GM18502 (cell line): ENCODE results near the gene FDXR.

Experiments
- ATAC-seq: cut with Tn5 transposase; IDR thresholded peaks from one replicate; pipeline ENCODE4 v1.9.1; 2021; ENCODE audit warnings: mild to moderate bottlenecking; ENCODE audit not compliant: unreplicated experiment, poor library complexity

Gene FDXR

DNA sequence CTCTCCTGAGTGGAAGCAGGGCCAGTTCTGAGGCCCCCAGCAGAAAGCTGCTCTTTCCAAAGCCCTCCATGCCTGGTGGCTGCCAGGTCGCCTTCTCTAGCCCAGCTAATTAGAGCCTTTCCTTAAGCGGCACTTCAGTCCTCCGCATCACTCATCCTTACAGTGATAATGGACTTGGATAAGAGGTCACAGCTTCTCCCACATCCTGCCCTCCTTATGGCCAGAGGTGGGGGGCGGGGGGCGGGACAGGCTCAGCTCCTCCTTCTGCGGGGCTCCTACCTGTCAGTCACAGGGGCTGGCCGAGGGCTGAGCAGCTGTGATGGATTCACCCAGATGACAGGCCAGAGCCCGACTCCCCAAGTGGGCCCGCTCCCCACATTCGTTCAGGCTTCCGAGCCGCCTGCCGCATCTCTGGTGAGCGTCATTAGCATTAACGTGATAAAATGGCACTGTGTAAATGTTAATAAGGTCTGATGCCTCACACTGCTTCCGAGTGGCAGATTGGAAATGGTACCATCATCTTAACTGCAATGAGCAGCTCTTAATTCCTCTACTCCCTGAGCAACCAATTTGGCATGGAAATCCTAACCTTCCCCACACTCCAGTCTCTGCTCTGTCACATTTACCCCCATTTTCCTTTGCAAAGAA is 54.4 kb downstream of the FDXR start:
- no peak for ATAC-seq

DNA sequence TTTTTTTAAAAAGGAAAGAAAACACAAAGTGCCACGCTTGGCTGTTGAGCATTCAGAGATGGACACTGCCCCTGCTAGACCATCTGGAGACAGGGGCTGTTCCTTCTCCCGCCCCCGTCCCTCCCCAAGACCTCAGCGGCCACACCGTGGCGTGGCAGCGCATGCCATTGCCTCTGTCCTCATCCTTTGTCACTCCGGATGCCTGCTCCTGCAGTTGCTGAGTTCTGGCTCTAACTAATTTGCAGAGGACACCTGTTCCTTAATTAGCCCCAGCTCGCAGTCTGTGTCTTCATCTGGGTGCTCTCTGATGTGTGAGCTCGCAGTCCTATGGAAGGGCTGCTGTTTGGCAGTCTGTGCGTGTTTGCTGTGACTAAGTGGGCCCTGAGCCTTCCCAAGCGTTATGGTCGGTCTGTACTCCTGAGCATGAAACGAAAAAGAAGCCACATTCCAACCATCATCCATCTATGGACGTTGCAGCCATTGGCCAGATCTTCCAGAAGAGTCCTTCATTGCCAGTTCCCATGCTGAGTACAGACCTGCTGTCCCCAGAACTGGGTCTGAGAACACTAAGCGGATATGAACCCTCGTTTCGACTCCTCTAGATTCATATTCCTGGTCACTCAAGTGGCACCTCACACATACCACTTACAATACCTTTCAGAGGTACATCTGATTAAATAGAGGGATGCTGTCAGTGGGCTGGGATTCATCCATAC is 55.7 kb downstream of the FDXR start:
- ATAC-seq: no peak

DNA sequence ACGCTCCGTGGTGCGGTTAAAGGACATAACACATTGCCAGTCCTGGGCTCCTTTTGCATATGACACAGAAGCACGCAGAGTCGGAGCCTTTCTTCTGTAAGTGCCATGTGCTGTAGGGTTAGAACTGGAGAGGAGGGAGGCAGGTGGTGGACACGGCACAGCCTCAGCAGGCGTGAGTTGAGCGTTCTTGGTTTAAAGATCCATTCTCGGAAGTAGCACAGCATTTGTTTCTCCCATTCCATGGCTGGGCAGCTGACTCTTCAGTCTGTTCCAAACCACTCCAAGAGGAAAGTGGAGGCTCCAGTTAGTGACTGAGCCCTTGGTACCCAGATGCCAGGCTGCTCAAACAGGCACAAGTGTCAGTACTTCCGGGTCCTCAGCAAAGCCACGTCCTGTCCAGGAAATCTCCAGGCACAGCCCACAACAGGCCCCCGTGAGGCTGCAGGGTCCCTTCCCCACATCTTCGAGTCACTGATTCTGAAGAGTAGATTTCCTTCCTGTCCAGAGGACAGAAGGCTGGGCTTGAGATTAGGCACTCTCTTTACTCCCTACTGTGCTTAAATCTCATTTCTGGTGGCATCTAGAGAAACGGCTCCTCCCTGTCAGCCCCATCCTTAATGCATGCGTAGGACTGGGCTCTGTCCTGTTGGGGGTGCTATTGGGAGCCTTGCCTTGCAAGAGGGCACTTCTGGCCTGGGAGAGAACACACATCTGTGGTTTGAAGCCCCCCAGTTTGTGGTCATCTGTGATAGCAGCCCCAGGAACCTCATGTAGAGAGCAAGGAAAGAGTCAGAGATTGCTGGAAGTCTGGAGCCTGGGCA is 57.0 kb downstream of the FDXR start:
- ATAC-seq: no peak

DNA sequence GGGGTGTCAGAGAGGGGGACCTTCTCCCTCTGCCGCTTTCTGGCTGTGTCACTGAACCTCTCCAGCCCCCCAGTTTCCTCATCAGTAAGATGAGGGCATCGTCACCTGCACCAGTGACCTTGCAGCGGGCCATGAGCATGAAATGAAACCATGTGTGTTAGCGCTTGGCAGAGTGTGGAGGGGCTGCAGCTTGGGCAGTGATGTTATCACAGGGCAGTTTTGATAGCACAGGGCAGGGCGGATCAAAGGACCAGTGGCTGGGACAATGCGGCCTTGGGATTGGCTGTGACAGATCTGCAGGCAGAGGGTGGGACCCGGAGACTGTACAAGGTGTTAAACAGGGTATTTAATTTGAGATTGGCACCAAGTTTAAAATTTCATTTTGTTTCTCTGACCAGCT is 57.7 kb downstream of the FDXR start:
- no peak for ATAC-seq

DNA sequence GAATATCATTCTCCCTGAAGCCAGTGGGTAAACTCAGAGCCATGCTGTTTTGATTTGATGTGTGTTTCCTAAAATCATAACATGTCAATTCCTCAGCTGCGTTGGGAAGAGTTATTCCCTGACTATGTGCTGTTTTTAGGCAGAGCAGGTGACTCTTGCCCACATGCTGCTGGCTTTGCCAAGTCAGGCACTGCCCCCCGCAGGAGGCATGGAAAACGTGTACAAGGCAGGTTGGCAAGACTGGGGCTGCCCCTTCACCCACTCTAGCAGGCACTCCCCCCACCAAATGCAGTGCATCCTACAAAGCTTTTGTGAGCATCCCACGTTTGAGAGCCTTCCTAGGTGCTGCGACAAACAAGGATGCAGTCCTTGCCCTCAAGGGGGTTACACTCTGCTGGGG is 58.3 kb downstream of the FDXR start:
- ATAC-seq: no peak
